IMR-90 (cell line): ENCODE data around the gene DCLRE1B.

ENCODE experiments used
- BHLHE40 ChIP-seq: fragments of 150-350 bp; IDR thresholded peaks from 2 replicates; pipeline ENCODE4 v1.6.1; 2016; ENCODE audit warnings: mild to moderate bottlenecking, low read depth, low read length
- CEBPB ChIP-seq: IDR thresholded peaks from 2 replicates; pipeline ENCODE4 v1.6.1; 2012; ENCODE audit warnings: low read depth, low read length, improper control_type of control experiment
- CHD1 ChIP-seq: IDR thresholded peaks from 2 replicates; pipeline ENCODE4 v1.6.1; 2012; ENCODE audit warnings: low read depth, low read length, improper control_type of control experiment
- MAFK ChIP-seq: IDR thresholded peaks from 2 replicates; pipeline ENCODE4 v1.6.1; 2012; ENCODE audit warnings: low read depth, low read length, improper control_type of control experiment
- MAZ ChIP-seq: IDR thresholded peaks from 2 replicates; pipeline ENCODE4 v1.6.1; 2012; ENCODE audit warnings: low read depth, mild to moderate bottlenecking, low read length, improper control_type of control experiment, moderate library complexity, borderline replicate concordance
- MXI1 ChIP-seq: IDR thresholded peaks from 2 replicates; pipeline ENCODE4 v1.6.1; 2012; ENCODE audit warnings: low read depth, mild to moderate bottlenecking, low read length, moderate library complexity, borderline replicate concordance
- NFE2L2 ChIP-seq: fragments of 150-350 bp; IDR thresholded peaks from 2 replicates; pipeline ENCODE4 v1.6.1; 2016; ENCODE audit warnings: low read depth, mild to moderate bottlenecking, low read length
- POLR2A ChIP-seq: IDR thresholded peaks from 2 replicates; pipeline ENCODE4 v1.6.1; 2012; ENCODE audit warnings: mild to moderate bottlenecking, low read depth, low read length
- RAD21 ChIP-seq: IDR thresholded peaks from 2 replicates; pipeline ENCODE4 v1.6.1; 2012; ENCODE audit warnings: low read length, improper control_type of control experiment
- RCOR1 ChIP-seq: IDR thresholded peaks from 2 replicates; pipeline ENCODE4 v1.6.1; 2012; ENCODE audit warnings: mild to moderate bottlenecking, low read length, improper control_type of control experiment; ENCODE audit not compliant: insufficient replicate concordance
- RFX5 ChIP-seq: IDR thresholded peaks from 2 replicates; pipeline ENCODE4 v1.8.0; 2012; ENCODE audit warnings: low read depth, mild to moderate bottlenecking, low read length, moderate library complexity
- TF ChIP-seq, protein P1 (sequence below): conservative IDR thresholded peaks from 2 replicates; pipeline ENCODE4 v1.5.1; 2012; ENCODE audit warnings: mild to moderate bottlenecking, low read depth, low read length, improper control_type of control experiment
- TF ChIP-seq, protein P2 (sequence below): fragments of 150-350 bp; IDR thresholded peaks from 2 replicates; pipeline ENCODE4 v1.6.1; 2016; ENCODE audit warnings: low read depth, mild to moderate bottlenecking, low read length, moderate library complexity, borderline replicate concordance
- TF ChIP-seq, protein P3 (sequence below): fragments of 150-350 bp; IDR thresholded peaks from 2 replicates; pipeline ENCODE4 v1.6.1; 2017; ENCODE audit warnings: mild to moderate bottlenecking, antibody characterized with exemption, low read length, low read depth

DNA sequence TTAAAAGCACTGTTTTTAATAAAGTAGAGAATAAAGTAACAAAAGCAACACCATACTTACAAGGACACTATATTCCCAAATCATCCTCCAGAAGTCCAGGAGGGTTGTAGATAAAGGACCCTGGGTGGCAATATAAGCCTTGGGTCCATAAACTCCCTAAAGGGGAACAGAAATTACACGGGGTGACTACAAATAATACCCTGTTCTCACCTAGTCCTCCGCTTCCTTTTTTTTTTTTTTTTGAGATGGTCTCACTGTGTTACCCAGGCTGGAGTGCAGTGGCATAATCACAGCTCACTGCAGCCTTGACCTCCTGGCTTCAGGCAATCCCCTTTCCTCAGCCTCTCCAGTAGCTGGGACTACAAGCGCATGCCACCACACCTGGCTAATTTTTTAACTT is 46.7 kb upstream of the DCLRE1B start:
- TF ChIP-seq, protein P1, sequence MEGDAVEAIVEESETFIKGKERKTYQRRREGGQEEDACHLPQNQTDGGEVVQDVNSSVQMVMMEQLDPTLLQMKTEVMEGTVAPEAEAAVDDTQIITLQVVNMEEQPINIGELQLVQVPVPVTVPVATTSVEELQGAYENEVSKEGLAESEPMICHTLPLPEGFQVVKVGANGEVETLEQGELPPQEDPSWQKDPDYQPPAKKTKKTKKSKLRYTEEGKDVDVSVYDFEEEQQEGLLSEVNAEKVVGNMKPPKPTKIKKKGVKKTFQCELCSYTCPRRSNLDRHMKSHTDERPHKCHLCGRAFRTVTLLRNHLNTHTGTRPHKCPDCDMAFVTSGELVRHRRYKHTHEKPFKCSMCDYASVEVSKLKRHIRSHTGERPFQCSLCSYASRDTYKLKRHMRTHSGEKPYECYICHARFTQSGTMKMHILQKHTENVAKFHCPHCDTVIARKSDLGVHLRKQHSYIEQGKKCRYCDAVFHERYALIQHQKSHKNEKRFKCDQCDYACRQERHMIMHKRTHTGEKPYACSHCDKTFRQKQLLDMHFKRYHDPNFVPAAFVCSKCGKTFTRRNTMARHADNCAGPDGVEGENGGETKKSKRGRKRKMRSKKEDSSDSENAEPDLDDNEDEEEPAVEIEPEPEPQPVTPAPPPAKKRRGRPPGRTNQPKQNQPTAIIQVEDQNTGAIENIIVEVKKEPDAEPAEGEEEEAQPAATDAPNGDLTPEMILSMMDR, result no peak
- no peak for TF ChIP-seq POLR2A
- no peak for TF ChIP-seq MAFK
- no peak for TF ChIP-seq RAD21
- TF ChIP-seq MXI1, result no peak
- TF ChIP-seq, protein P2, sequence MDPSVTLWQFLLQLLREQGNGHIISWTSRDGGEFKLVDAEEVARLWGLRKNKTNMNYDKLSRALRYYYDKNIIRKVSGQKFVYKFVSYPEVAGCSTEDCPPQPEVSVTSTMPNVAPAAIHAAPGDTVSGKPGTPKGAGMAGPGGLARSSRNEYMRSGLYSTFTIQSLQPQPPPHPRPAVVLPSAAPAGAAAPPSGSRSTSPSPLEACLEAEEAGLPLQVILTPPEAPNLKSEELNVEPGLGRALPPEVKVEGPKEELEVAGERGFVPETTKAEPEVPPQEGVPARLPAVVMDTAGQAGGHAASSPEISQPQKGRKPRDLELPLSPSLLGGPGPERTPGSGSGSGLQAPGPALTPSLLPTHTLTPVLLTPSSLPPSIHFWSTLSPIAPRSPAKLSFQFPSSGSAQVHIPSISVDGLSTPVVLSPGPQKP, result no peak
- no peak for TF ChIP-seq MAZ
- TF ChIP-seq RFX5, result no peak
- TF ChIP-seq RCOR1, result no peak
- no peak for TF ChIP-seq NFE2L2
- TF ChIP-seq, protein P3, sequence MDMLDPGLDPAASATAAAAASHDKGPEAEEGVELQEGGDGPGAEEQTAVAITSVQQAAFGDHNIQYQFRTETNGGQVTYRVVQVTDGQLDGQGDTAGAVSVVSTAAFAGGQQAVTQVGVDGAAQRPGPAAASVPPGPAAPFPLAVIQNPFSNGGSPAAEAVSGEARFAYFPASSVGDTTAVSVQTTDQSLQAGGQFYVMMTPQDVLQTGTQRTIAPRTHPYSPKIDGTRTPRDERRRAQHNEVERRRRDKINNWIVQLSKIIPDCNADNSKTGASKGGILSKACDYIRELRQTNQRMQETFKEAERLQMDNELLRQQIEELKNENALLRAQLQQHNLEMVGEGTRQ, result no peak
- TF ChIP-seq BHLHE40, result no peak
- no peak for TF ChIP-seq CHD1
- no peak for TF ChIP-seq CEBPB
